IPS DF 6.9 (cell line): ENCODE measurements around the gene PSMA3.
A peak's percentile ranks its signal among the peaks of the same experiment; 100 is the strongest.

Source experiments
- DNase-seq: peaks from one replicate; pipeline ENCODE4 v3.0.0-alpha.2; 2013; ENCODE audit warnings: low read depth, low spot score
- H3K27ac ChIP-seq: one replicate; pipeline ENCODE4 v1.5.1; 2013; ENCODE audit warnings: low read length, control low read depth
- H3K27me3 ChIP-seq: 2 replicates; pipeline ENCODE4 v1.6.1; 2013; ENCODE audit warnings: mild to moderate bottlenecking, low read length; ENCODE audit not compliant: control insufficient read depth, insufficient read depth
- H3K36me3 ChIP-seq: 2 replicates; pipeline ENCODE4 v1.6.1; 2013; ENCODE audit warnings: low read length; ENCODE audit not compliant: control insufficient read depth, insufficient read depth
- H3K4me1 ChIP-seq: 2 replicates; pipeline ENCODE4 v1.6.1; 2013; ENCODE audit warnings: low read length; ENCODE audit not compliant: control insufficient read depth, insufficient read depth
- H3K4me3 ChIP-seq: 2 replicates; pipeline ENCODE4 v1.5.1; 2013; ENCODE audit warnings: mild to moderate bottlenecking, low read length
- H3K9me3 ChIP-seq: 2 replicates; pipeline ENCODE4 v1.6.1; 2013; ENCODE audit warnings: low read length, inconsistent platforms; ENCODE audit not compliant: control insufficient read depth, insufficient read depth
- WGBS: extraction: QIAGEN DNeasy Blood & Tissue Kit; methylation state at CpG from one replicate; pipeline ENCODE4 v1.1.7; 2013; ENCODE audit warnings: mixed read lengths, missing lambda C conversion rate; ENCODE audit not compliant: insufficient read length, insufficient coverage; 5-methylcytosine and 5-hydroxymethylcytosine counted together

PSMA3 gene

GRCh38 chr14:58287607-58288042 is 43.0 kb downstream of the PSMA3 start:
- no CpG with 5 or more reads among the region's 3 CpGs for WGBS
- no peaks in the 10 kb centered on the region for H3K27me3 ChIP-seq
- DNase-seq: no peak
- no peaks in the 10 kb centered on the region for H3K9me3 ChIP-seq
- H3K36me3 ChIP-seq: peaks cover 9% of the 10 kb centered on the region; the same call in 1 of the 2 replicates
- no peak overlapping the region for H3K4me3 ChIP-seq
- H3K27ac ChIP-seq: no peak overlapping the region
- H3K4me1 ChIP-seq: no peaks in the 10 kb centered on the region

GRCh38 chr14:58288106-58288792 is 43.6 kb downstream of the PSMA3 start:
- H3K27me3 ChIP-seq: no peaks in the 10 kb centered on the region
- no peak overlapping the region for H3K27ac ChIP-seq
- H3K4me3 ChIP-seq: no peak overlapping the region
- WGBS: no CpG with 5 or more reads among the region's 3 CpGs
- no peaks in the 10 kb centered on the region for H3K9me3 ChIP-seq
- H3K4me1 ChIP-seq: no peaks in the 10 kb centered on the region
- no peak for DNase-seq
- H3K36me3 ChIP-seq: peaks cover 9% of the 10 kb centered on the region; the same call in 1 of the 2 replicates

GRCh38 chr14:58291646-58292045 is 47.0 kb downstream of the PSMA3 start:
- H3K4me3 ChIP-seq: no peak overlapping the region
- no peak for DNase-seq
- H3K27ac ChIP-seq: no peak overlapping the region
- H3K9me3 ChIP-seq: no peaks in the 10 kb centered on the region
- no peaks in the 10 kb centered on the region for H3K27me3 ChIP-seq
- H3K4me1 ChIP-seq: no peaks in the 10 kb centered on the region
- WGBS: no CpG with 5 or more reads among the region's 5 CpGs
- peaks cover 12% of the 10 kb centered on the region; the same call in 1 of the 2 replicates for H3K36me3 ChIP-seq

GRCh38 chr14:58292187-58292586 is 47.5 kb downstream of the PSMA3 start:
- H3K27me3 ChIP-seq: no peaks in the 10 kb centered on the region
- WGBS: no CpG with 5 or more reads among the region's 3 CpGs
- peaks cover 12% of the 10 kb centered on the region; the same call in 1 of the 2 replicates for H3K36me3 ChIP-seq
- no peaks in the 10 kb centered on the region for H3K4me1 ChIP-seq
- H3K27ac ChIP-seq: no peak overlapping the region
- no peak for DNase-seq
- no peaks in the 10 kb centered on the region for H3K9me3 ChIP-seq
- H3K4me3 ChIP-seq: no peak overlapping the region

GRCh38 chr14:58294201-58294600 is 49.6 kb downstream of the PSMA3 start:
- no peaks in the 10 kb centered on the region for H3K4me1 ChIP-seq
- no peaks in the 10 kb centered on the region for H3K9me3 ChIP-seq
- H3K27me3 ChIP-seq: no peaks in the 10 kb centered on the region
- H3K4me3 ChIP-seq: no peak overlapping the region
- no peak for DNase-seq
- peaks cover 12% of the 10 kb centered on the region; the same call in 1 of the 2 replicates for H3K36me3 ChIP-seq
- no CpG with 5 or more reads among the region's 7 CpGs for WGBS
- H3K27ac ChIP-seq: no peak overlapping the region

- H3K4me3 ChIP-seq: peak overlapping the region; percentile 97; the same call in 1 of the 2 replicates
- WGBS: no CpG with 5 or more reads among the region's 3 CpGs
- H3K27me3 ChIP-seq: no peaks in the 10 kb centered on the region
- peaks cover 9% of the 10 kb centered on the region; the same call in 1 of the 2 replicates for H3K36me3 ChIP-seq
- no peaks in the 10 kb centered on the region for H3K4me1 ChIP-seq
- DNase-seq: no peak
- no peaks in the 10 kb centered on the region for H3K9me3 ChIP-seq
- no peak overlapping the region for H3K27ac ChIP-seq
Measured at GRCh38 chr14:58296726-58297125, 52.1 kb downstream of the PSMA3 start.

GRCh38 chr14:58297412-58297761 is 52.7 kb downstream of the PSMA3 start:
- DNase-seq: no peak
- Histone ChIP-seq H3K4me1 (no peaks in the 10 kb centered on the region), H3K27ac (no peak overlapping the region), H3K36me3 (peaks cover 9% of the 10 kb centered on the region; the same call in 1 of the 2 replicates), H3K4me3 (peak overlapping the region; percentile 97), H3K9me3 (no peaks in the 10 kb centered on the region), H3K27me3 (no peaks in the 10 kb centered on the region)
- WGBS: no CpG with 5 or more reads among the region's 10 CpGs

- WGBS: no CpG with 5 or more reads among the region's 40 CpGs
- H3K27me3 ChIP-seq: no peaks in the 10 kb centered on the region
- peak overlapping the region; percentile 97 for H3K4me3 ChIP-seq
Measured at GRCh38 chr14:58297762-58298476, 53.3 kb downstream of the PSMA3 start.

GRCh38 chr14:58298477-58299400 is 54.1 kb downstream of the PSMA3 start, which contains the start of gene ARID4A:
Gene ARID4A (plus strand): TSS chr14:58298555. CDS start chr14:58299855, 1,300 bp downstream.
- Histone ChIP-seq H3K4me1 (no peaks in the 10 kb centered on the region), H3K4me3 (peak within 1 kb of the TSS; percentile 97), H3K27me3 (no peaks in the 10 kb centered on the region), H3K36me3 (peaks cover 8% of the 10 kb centered on the region; the same call in 1 of the 2 replicates), H3K9me3 (no peaks in the 10 kb centered on the region), H3K27ac (no peak within 1 kb of the TSS)
- no peak for DNase-seq
- WGBS: no CpG with 5 or more reads among the region's 79 CpGs

More at GRCh38 chr14:58297762-58298476, 53.3 kb downstream of the PSMA3 start:
- no peaks in the 10 kb centered on the region for H3K9me3 ChIP-seq
- H3K27ac ChIP-seq: no peak overlapping the region
- H3K4me1 ChIP-seq: no peaks in the 10 kb centered on the region
- H3K36me3 ChIP-seq: peaks cover 9% of the 10 kb centered on the region; the same call in 1 of the 2 replicates
- DNase-seq: peak; percentile 99
